Measurements from ENCODE around the gene STXBP5L.
A peak's percentile ranks its signal among the peaks of the same experiment; 100 is the strongest.
"Not testable (repeated sequence)": the region's sequence is repeated elsewhere in the genome, so short reads cannot be mapped to it uniquely, and the experiment has no call there.

STXBP5L gene

GRCh38 chr3:121018917-121019321 lies 110.9 kb downstream of the STXBP5L start:
- no peak for DNase-seq (ENCODE audit: low spot score)

- no peak for DNase-seq (ENCODE audit: low spot score)
Measured at GRCh38 chr3:121063628-121064027, 155.6 kb downstream of the STXBP5L start.

GRCh38 chr3:121064121-121064520 lies 156.1 kb downstream of the STXBP5L start:
- no peak for DNase-seq (ENCODE audit: low spot score)

- no peak for DNase-seq (ENCODE audit: low spot score)
Measured at GRCh38 chr3:121072133-121072532, 164.1 kb downstream of the STXBP5L start.

GRCh38 chr3:121073011-121073410 lies 165.0 kb downstream of the STXBP5L start:
- DNase-seq (ENCODE audit: low spot score): no peak

- DNase-seq (ENCODE audit: low spot score): no peak
Measured at GRCh38 chr3:121075191-121075590, 167.2 kb downstream of the STXBP5L start.

- not testable (repeated sequence) for DNase-seq (ENCODE audit: low spot score)
Measured at GRCh38 chr3:121078378-121079101, 170.5 kb downstream of the STXBP5L start.

- no peak for DNase-seq (ENCODE audit: low spot score)
Measured at GRCh38 chr3:121096953-121097352, 188.9 kb downstream of the STXBP5L start.

- not testable (repeated sequence) for DNase-seq (ENCODE audit: low spot score)
Measured at GRCh38 chr3:121111086-121111485, 203.1 kb downstream of the STXBP5L start.

GRCh38 chr3:121111914-121112612 lies 204.1 kb downstream of the STXBP5L start:
- DNase-seq (ENCODE audit: low spot score): peak; percentile 7

GRCh38 chr3:121126033-121126706 lies 218.2 kb downstream of the STXBP5L start:
- peak; percentile 9 for DNase-seq (ENCODE audit: low spot score)

- no peak for DNase-seq (ENCODE audit: low spot score)
Measured at GRCh38 chr3:121126707-121127035, 218.7 kb downstream of the STXBP5L start.

GRCh38 chr3:121152573-121152972 lies 244.6 kb downstream of the STXBP5L start:
- DNase-seq (ENCODE audit: low spot score): no peak

GRCh38 chr3:121153851-121154250 lies 245.8 kb downstream of the STXBP5L start:
- no peak for DNase-seq (ENCODE audit: low spot score)

- DNase-seq (ENCODE audit: low spot score): no peak
Measured at GRCh38 chr3:121155028-121155427, 247.0 kb downstream of the STXBP5L start.

- no peak for DNase-seq (ENCODE audit: low spot score)
Measured at GRCh38 chr3:121165397-121165837, 257.4 kb downstream of the STXBP5L start.

GRCh38 chr3:121167374-121168139 lies 259.6 kb downstream of the STXBP5L start:
- no peak for DNase-seq (ENCODE audit: low spot score)

- peak; percentile 14 for DNase-seq (ENCODE audit: low spot score)
Measured at GRCh38 chr3:121175083-121175482, 267.1 kb downstream of the STXBP5L start.

- DNase-seq (ENCODE audit: low spot score): not testable (repeated sequence)
Measured at GRCh38 chr3:121190626-121191025, 282.6 kb downstream of the STXBP5L start.

GRCh38 chr3:121202573-121202972 lies 294.6 kb downstream of the STXBP5L start:
- DNase-seq (ENCODE audit: low spot score): no peak

GRCh38 chr3:121223116-121223515 lies 315.1 kb downstream of the STXBP5L start:
- DNase-seq (ENCODE audit: low spot score): no peak

- DNase-seq (ENCODE audit: low spot score): no peak
Measured at GRCh38 chr3:121228971-121229370, 321.0 kb downstream of the STXBP5L start.
